Heart left ventricle (tissue), 16 donors: Measurements from ENCODE around the gene MRPL43. TPM values are rescaled to one million over a fixed set of nuclear protein-coding genes. Genes with fewer than 3 reads are reported as not detected.

Experiments used
- ATAC-seq, 4 donors: fragments of 200-7000 bp; cut with Tn5 transposase; one replicate each; pipeline ENCODE4 v1.9.1; 2020 to 2022; ENCODE audit warnings: moderate library complexity in 4 of 4, mild to moderate bottlenecking in 3 of 4, moderate number of reproducible peaks in 1 of 4
- DNase-seq, 5 donors: peaks; one replicate each; pipeline ENCODE4 v3.0.0-alpha.2; 2020
- H3K27ac ChIP-seq, 12 donors: fragments of 200-600 bp; sonication (generic) in 4 of 12; one replicate each; pipeline versions ENCODE4 v1.5.0 to v1.8.0; 2016 to 2022; ENCODE audit warnings: mild to moderate bottlenecking in 2 of 12
- H3K27me3 ChIP-seq, 9 donors: fragments of 200-600 bp; sonication (generic) in 2 of 9; one replicate each; pipeline versions ENCODE4 v1.5.1 to v1.8.0; 2016 to 2022; ENCODE audit warnings: mild to moderate bottlenecking in 3 of 9
- H3K36me3 ChIP-seq, 9 donors: fragments of 200-600 bp; sonication (generic) in 2 of 9; one replicate each; pipeline versions ENCODE4 v1.5.0 to v1.8.0; 2018 to 2022; ENCODE audit warnings: mild to moderate bottlenecking in 2 of 9
- H3K4me1 ChIP-seq, 12 donors: fragments of 200-600 bp; sonication (generic) in 4 of 12; one replicate each; pipeline versions ENCODE4 v1.5.0 to v1.8.0; 2016 to 2022; ENCODE audit warnings: mild to moderate bottlenecking in 3 of 12
- H3K4me3 ChIP-seq, 12 donors: fragments of 200-600 bp; sonication (generic) in 4 of 12; one replicate each; pipeline versions ENCODE4 v1.5.0 to v1.8.0; 2017 to 2022; ENCODE audit warnings: mild to moderate bottlenecking in 9 of 12, moderate library complexity in 4 of 12
- H3K9me3 ChIP-seq, 12 donors: fragments of 200-600 bp; sonication (generic) in 4 of 12; one replicate each; pipeline versions ENCODE4 v1.5.0 to v1.8.0; 2016 to 2022; ENCODE audit warnings: mild to moderate bottlenecking in 1 of 12
- POLR2A ChIP-seq, 2 donors: fragments of 450-650 bp; IDR thresholded peaks; one replicate each; pipeline ENCODE4 v1.6.1; 2017; ENCODE audit warnings: antibody characterized with exemption in 2 of 2, mild to moderate bottlenecking in 2 of 2, moderate library complexity in 2 of 2
- WGBS, 4 donors: extraction: QIAGEN DNeasy Blood & Tissue Kit in 2 of 4; methylation state at CpG; one replicate each; pipeline versions ENCODE4 v1.1.5 to v1.1.7; 2013 to 2018; 5-methylcytosine and 5-hydroxymethylcytosine counted together
- intact Hi-C, 10 donors: fragments of 100-400 bp; cut with DNase I; formaldehyde crosslinking; loops; one replicate each; pipeline versions ENCODE4 v1.11.1 to v1.14.2; 2022
- polyA plus RNA-seq, 2 donors: library from polyadenylated mRNA; stranded (reverse); fragments of 200-250 nt; gene quantifications; one replicate each; pipeline ENCODE4 v1.2.3, GENCODE V29; 2013
- total RNA-seq, 9 donors: library from RNA; depleted of rRNA in 2 of 9; stranded (reverse); fragments of >200 nt in 2 of 9; fragmentation: NEBNext Ultra II Directional in 3 of 9; extraction: Animal tissue kit (Norgen Biotek cat#: 25700) in 3 of 9; gene quantifications; one replicate each; pipeline versions ENCODE4 v1.1.0 to v1.2.4, GENCODE V29; 2016 to 2023
- TF ChIP-seq, protein P1 (sequence below), 12 donors: fragments of 200-600 bp; sonication (generic) in 4 of 12; IDR thresholded peaks; one replicate each; pipeline versions ENCODE4 v1.5.0 to v1.8.0; 2018 to 2022; ENCODE audit warnings: antibody characterized with exemption in 12 of 12, mild to moderate bottlenecking in 5 of 12
- donor health status: ischemic (EF 13 %, LVEDD 7.1; RV severe dilation, severe dysfunction).
- donor health status: healthy with polysubstance abuse.
- donor health status: DM: no; HTN: yes; CAD: no.
- donor health status: DM: no; HTN: no; CAD: no.
- donor health status: ischemic (EF 25% LVEDD 6.9; RV normal size, moderate dysfunction).
- donor health status: ischemic (EF 25% LVEDD 5.7; RV mildly dilated, moderate dysfunction).
- donor health status: healthy.
- donor health status: DM: yes; HTN: yes; CAD: no.
- donor health status: ischemic (EF 35%, LVEDD 5.7; RV mildly dilated, moderate dysfunction).
- donor health status: nonischemic (EF 11% LVEDD 7.7; RV severe dilation, severe dysfunction).
- donor health status: DM: yes; HTN: yes; CAD: no.
- donor health status: PGD.
- donor health status: ischemic (EF 29% LVEDD 5.4; RV normal size, mild dysfunction).
- donor health status: nonischemic (EF 23%, LVEDD 6.1; RV moderate dilation, normal function).

MRPL43 gene
- total and polyA plus RNA-seq, 11 donors: 44.8 to 113 (median 59.1) TPM

DNA sequence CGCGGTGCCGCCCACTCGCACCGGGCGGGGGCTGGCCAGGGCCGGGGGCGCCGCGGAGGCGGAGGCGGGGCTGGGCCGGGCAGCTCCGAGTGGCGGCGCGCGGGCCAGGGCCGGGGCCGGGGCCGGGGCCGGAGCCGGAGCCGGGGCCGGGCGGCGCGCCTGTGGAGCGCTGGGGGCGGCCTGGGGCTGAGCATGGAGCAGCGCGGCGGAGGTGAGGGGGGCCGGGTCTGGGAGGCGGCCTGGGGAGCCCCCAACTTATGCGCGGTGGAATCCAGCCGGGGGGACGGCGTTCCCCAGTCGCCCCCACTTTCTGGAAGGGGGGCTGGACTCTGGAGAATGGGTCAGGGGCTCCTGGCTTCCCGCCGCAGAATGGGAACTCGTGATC, 12.4 kb upstream of the MRPL43 start, which contains the start of gene LZTS2:
Gene LZTS2, plus strand, starts transcription at position 67 of the 385 bp plus-strand sequence. CDS start 2,731 bp downstream, outside the sequence.
- Histone ChIP-seq H3K27me3 (no peaks in the 10 kb centered on the region), H3K4me3 (peak within 1 kb of the TSS; percentile 62 to 99 (median 89)), H3K4me1 (peaks cover 8 to 70% (median 51%) of the 10 kb centered on the region in 12 donors), H3K36me3 (peaks cover 0 to 25% (median 23%) of the 10 kb centered on the region in 9 donors), H3K27ac (peak within 1 kb of the TSS; percentile 93 to 100 (median 100)), H3K9me3 (no peaks in the 10 kb centered on the region)
- no peak for TF ChIP-seq POLR2A (IDR thresholded peaks at IDR 0.05)
- TF ChIP-seq, protein P1, sequence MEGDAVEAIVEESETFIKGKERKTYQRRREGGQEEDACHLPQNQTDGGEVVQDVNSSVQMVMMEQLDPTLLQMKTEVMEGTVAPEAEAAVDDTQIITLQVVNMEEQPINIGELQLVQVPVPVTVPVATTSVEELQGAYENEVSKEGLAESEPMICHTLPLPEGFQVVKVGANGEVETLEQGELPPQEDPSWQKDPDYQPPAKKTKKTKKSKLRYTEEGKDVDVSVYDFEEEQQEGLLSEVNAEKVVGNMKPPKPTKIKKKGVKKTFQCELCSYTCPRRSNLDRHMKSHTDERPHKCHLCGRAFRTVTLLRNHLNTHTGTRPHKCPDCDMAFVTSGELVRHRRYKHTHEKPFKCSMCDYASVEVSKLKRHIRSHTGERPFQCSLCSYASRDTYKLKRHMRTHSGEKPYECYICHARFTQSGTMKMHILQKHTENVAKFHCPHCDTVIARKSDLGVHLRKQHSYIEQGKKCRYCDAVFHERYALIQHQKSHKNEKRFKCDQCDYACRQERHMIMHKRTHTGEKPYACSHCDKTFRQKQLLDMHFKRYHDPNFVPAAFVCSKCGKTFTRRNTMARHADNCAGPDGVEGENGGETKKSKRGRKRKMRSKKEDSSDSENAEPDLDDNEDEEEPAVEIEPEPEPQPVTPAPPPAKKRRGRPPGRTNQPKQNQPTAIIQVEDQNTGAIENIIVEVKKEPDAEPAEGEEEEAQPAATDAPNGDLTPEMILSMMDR (IDR thresholded peaks at IDR 0.05): no peak
- intact Hi-C loops: loop anchor here in 5 of 10 donors (2.0 to 10.0 kb wide), 5 partner anchors 13 to 68 kb away; partner anchors contain the start of genes KAZALD1 (in 3 of the 5), PDZD7 (in 1 of the 5) and SFXN3 (in 1 of the 5)
- DNase-seq (peak in 1 of 5 donors; percentile 70), ATAC-seq (no peak)
- 0 to 2% (median 1%) methylated on average over 3 to 44 of the region's 44 CpGs for WGBS, 4 donors

DNA sequence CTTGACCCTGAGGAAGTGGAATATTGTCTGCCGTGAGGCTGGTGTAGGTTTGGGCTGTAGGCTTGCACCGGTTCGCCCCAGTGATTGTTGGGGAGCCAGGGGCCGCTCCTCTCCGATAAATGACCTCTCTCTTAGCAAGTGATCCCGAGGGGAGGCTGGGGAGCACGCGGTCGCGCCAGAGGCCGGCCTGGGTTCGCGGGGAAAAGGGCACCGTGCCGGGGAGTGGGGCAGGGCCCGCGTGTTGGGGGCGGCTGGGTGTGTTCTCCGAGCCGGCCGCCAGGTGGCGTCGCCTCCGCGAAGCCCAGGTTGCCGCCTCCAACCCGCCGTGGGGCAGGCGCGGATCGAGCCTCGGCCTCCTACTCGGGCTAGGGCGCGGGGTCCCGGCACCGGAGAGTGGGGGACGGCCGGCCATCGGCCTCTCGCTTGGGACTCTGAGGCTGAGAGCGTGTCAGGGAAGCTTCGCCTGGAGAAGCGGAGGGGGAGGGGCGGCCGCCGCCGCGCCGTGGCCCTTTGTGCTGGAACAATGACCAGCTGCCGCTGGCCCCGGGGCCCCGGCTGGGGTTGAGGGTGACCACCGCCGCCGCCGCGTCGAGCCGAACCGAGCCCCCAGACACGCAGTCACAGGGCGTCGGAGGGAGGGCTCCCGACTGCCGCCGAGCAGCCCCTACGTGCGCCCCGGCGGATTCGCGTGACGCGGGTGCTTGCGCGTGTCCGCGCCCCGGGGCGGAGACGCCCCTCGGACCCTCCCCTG, 11.9 kb upstream of the MRPL43 start:
- Histone ChIP-seq H3K4me1 (peaks cover 8 to 66% (median 49%) of the 10 kb centered on the region in 12 donors), H3K36me3 (peaks cover 0 to 20% (median 17%) of the 10 kb centered on the region in 9 donors), H3K27me3 (no peaks in the 10 kb centered on the region), H3K9me3 (no peaks in the 10 kb centered on the region), H3K27ac (peak overlapping the region; percentile 93 to 100 (median 100)), H3K4me3 (peak overlapping the region; percentile 62 to 99 (median 89))
- TF ChIP-seq POLR2A (IDR thresholded peaks at IDR 0.05): peak; percentile 60 to 96
- TF ChIP-seq, protein P1 (IDR thresholded peaks at IDR 0.05): peak; percentile 92 to 99 (median 97)
- intact Hi-C loops: loop anchor here in 6 of 10 donors (1.0 to 10.0 kb wide), 6 partner anchors 14 to 68 kb away; partner anchors contain the start of genes KAZALD1 (in 3 of the 6), PDZD7 (in 1 of the 6) and SFXN3 (in 1 of the 6)
- 0 to 1% (median 1%) methylated on average over 8 to 83 of the region's 83 CpGs for WGBS, 4 donors
- peak; percentile 87 to 93 (median 89) for DNase-seq
- peak; percentile 17 to 75 (median 62) for ATAC-seq

DNA sequence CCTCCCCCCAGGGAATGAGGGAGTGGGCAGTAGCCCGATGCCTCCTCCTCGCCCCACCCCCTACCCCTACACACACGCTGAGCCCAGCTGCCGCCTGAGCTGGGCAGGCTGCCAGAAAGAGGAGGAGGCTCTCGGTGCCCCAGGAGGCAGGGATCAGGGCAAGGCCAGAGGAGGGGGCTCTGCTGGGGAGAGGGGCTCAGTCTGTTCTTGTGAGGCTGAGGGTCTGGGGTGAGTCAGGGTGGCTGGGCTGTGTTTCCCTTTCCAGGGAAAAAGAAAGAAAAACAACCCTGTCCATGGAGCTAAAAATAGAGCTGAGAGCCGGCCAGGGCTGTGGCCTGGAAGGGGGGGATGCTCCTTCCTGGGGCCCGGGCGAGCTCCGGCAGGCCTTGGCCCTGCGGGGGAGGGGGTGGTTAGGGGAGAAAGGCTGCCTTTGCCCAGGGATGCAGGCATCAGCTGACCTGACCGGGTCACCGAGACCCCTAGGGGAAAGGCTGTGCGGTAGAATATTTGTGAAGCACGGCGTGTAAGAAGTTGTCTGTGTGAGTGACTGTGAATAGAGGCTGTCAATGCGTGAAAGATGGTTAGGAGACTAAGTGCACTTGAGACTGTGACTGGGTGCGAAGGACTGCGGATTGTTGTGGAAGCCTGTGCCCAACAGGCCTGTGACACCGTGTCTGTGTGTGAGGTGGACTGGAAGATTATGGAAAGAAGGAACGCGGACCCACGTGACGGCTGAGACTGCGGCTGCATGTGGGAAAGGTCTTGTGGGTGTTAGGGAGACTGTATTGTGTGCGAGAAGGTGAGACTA, 11.1 kb upstream of the MRPL43 start:
- DNase-seq: peak; percentile 88 to 94 (median 90)
- intact Hi-C loops: loop anchor here in 6 of 10 donors (1.0 to 10.0 kb wide), 6 partner anchors 14 to 69 kb away; partner anchors contain the start of genes KAZALD1 (in 3 of the 6), PDZD7 (in 1 of the 6) and SFXN3 (in 1 of the 6)
- peaks cover 8 to 58% (median 42%) of the 10 kb centered on the region in 12 donors for H3K4me1 ChIP-seq

More for the DNA sequence above, 11.1 kb upstream of the MRPL43 start:
- TF ChIP-seq, protein P1 (IDR thresholded peaks at IDR 0.05): no peak
- no peak for TF ChIP-seq POLR2A (IDR thresholded peaks at IDR 0.05)
- peak overlapping the region; percentile 93 to 100 (median 100) for H3K27ac ChIP-seq
- ATAC-seq: peak; percentile 53 to 78 (median 63)
- H3K9me3 ChIP-seq: no peaks in the 10 kb centered on the region
- WGBS, 4 donors: 1 to 2% (median 1%) methylated on average over 24 to 25 of the region's 25 CpGs
- H3K27me3 ChIP-seq: no peaks in the 10 kb centered on the region
- H3K4me3 ChIP-seq: peak overlapping the region; percentile 62 to 99 (median 89)
- H3K36me3 ChIP-seq: peaks cover 0 to 18% (median 14%) of the 10 kb centered on the region in 9 donors
